Measurements from ENCODE around the gene SIPA1L3. TPM values are rescaled to one million over a fixed set of nuclear protein-coding genes. Genes with fewer than 3 reads are reported as not detected.
A peak's percentile ranks its signal among the peaks of the same experiment; 100 is the strongest.
"Not testable (repeated sequence)": the region's sequence is repeated elsewhere in the genome, so short reads cannot be mapped to it uniquely, and the experiment has no call there.

The SIPA1L3 gene
- total RNA-seq, 1 experiment from 2014 or later, result 36.0 TPM

DNA sequence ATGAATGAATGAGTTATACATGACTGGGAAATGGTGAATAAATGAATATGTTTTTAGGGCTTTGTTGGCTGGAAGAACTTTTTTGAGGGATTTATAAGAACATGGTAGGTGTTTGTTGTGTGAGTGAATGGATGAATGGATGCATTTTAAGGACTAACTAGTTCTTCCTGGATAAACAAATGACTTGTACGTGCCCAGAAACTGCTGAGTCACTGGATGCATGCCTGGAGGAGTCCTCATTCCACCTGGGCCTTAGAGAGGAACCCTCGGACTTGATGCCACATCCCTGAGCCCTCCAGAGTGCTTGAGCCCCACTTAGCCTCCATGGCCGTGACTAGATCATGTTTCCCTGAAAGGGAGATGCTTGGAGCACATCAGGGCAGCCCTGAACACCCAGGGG lies 163.6 kb downstream of the SIPA1L3 start:
- Mint-ChIP-seq H3K36me3 (ENCODE audit: insufficient read depth, unreplicated experiment) (no peaks in the 10 kb centered on the region), H3K27me3 (ENCODE audit: insufficient read depth, unreplicated experiment) (no peaks in the 10 kb centered on the region), H3K9me3 (ENCODE audit: unreplicated experiment) (no peaks in the 10 kb centered on the region), H3K27ac (ENCODE audit: low read depth, unreplicated experiment) (peak overlapping the region; percentile 2), H3K4me3 (ENCODE audit: unreplicated experiment) (no peak overlapping the region), H3K4me1 (ENCODE audit: insufficient read depth, unreplicated experiment) (peaks cover 8% of the 10 kb centered on the region)
- TF ChIP-seq, protein P1, sequence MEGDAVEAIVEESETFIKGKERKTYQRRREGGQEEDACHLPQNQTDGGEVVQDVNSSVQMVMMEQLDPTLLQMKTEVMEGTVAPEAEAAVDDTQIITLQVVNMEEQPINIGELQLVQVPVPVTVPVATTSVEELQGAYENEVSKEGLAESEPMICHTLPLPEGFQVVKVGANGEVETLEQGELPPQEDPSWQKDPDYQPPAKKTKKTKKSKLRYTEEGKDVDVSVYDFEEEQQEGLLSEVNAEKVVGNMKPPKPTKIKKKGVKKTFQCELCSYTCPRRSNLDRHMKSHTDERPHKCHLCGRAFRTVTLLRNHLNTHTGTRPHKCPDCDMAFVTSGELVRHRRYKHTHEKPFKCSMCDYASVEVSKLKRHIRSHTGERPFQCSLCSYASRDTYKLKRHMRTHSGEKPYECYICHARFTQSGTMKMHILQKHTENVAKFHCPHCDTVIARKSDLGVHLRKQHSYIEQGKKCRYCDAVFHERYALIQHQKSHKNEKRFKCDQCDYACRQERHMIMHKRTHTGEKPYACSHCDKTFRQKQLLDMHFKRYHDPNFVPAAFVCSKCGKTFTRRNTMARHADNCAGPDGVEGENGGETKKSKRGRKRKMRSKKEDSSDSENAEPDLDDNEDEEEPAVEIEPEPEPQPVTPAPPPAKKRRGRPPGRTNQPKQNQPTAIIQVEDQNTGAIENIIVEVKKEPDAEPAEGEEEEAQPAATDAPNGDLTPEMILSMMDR (IDR thresholded peaks at IDR 0.05; ENCODE audit: unreplicated experiment), result no peak
- POLR2A ChIA-PET, result no interaction called here
- DNase-seq (ENCODE audit: unreplicated experiment), result peak; percentile 55
- intact Hi-C loops (cut with micrococcal nuclease), result no loop called here
- CTCF ChIA-PET, result no interaction called here
- no TSS peak for BruUV-seq (replicated peaks)

DNA sequence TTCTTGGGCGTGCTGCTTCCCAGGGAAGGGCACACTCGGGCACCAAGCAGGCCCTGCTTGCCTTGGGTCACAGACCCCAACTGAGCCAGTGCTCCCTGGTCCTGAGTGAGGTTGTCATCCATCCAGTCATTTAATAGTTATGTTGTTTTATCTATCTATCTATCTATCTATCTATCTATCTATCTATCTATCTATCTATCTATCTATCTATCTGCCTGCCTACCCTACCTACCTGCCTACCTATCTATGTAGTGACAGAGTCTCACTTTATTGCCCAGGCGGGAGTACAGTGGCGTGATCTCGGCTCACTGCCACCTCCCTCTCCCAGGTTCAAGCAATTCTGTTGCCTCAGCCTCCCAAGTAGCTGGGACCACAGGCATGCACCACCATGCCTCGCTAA lies 164.0 kb downstream of the SIPA1L3 start:
- H3K4me3 Mint-ChIP-seq (ENCODE audit: unreplicated experiment); H3K36me3 Mint-ChIP-seq (ENCODE audit: insufficient read depth, unreplicated experiment); POLR2A ChIA-PET; CTCF ChIA-PET; H3K4me1 Mint-ChIP-seq (ENCODE audit: insufficient read depth, unreplicated experiment); H3K27ac Mint-ChIP-seq (ENCODE audit: low read depth, unreplicated experiment); H3K9me3 Mint-ChIP-seq (ENCODE audit: unreplicated experiment); DNase-seq (ENCODE audit: unreplicated experiment); BruUV-seq (replicated peaks); H3K27me3 Mint-ChIP-seq (ENCODE audit: insufficient read depth, unreplicated experiment); intact Hi-C loops (cut with micrococcal nuclease): not testable (repeated sequence)

DNA sequence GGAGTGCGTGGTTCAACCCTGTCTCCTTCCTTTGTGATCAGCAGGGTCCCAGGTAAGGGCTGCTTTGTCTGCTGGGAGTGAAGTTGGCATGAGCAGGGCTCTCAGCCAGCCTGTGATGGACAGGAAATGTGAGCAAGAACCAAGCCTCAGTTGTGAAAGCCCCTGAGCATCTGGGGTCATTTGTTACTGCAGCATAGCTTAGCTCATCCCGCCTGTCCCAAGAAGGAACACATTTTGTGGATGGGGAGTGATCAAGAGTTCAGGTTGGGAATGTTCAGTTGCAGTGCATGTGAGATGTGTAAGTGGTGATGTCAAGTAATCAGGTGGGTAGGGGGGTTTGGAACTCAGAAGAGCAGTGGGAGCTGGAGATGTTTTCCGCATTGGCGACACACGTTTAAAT lies 164.6 kb downstream of the SIPA1L3 start:
- Mint-ChIP-seq H3K27me3 (ENCODE audit: insufficient read depth, unreplicated experiment) (no peaks in the 10 kb centered on the region), H3K4me1 (ENCODE audit: insufficient read depth, unreplicated experiment) (peaks cover 8% of the 10 kb centered on the region), H3K4me3 (ENCODE audit: unreplicated experiment) (no peak overlapping the region), H3K9me3 (ENCODE audit: unreplicated experiment) (no peaks in the 10 kb centered on the region), H3K36me3 (ENCODE audit: insufficient read depth, unreplicated experiment) (no peaks in the 10 kb centered on the region), H3K27ac (ENCODE audit: low read depth, unreplicated experiment) (no peak overlapping the region)
- TF ChIP-seq, protein P1 (IDR thresholded peaks at IDR 0.05; ENCODE audit: unreplicated experiment), result no peak
- DNase-seq (ENCODE audit: unreplicated experiment), result no peak
- CTCF ChIA-PET, result interaction anchor here (0.5 kb wide), 1 partner anchor 385 kb away, joined by 3 read pairs; no protein-coding TSS in a partner anchor
- POLR2A ChIA-PET, result no interaction called here
- BruUV-seq (replicated peaks), result no TSS peak
- intact Hi-C loops (cut with micrococcal nuclease), result no loop called here

DNA sequence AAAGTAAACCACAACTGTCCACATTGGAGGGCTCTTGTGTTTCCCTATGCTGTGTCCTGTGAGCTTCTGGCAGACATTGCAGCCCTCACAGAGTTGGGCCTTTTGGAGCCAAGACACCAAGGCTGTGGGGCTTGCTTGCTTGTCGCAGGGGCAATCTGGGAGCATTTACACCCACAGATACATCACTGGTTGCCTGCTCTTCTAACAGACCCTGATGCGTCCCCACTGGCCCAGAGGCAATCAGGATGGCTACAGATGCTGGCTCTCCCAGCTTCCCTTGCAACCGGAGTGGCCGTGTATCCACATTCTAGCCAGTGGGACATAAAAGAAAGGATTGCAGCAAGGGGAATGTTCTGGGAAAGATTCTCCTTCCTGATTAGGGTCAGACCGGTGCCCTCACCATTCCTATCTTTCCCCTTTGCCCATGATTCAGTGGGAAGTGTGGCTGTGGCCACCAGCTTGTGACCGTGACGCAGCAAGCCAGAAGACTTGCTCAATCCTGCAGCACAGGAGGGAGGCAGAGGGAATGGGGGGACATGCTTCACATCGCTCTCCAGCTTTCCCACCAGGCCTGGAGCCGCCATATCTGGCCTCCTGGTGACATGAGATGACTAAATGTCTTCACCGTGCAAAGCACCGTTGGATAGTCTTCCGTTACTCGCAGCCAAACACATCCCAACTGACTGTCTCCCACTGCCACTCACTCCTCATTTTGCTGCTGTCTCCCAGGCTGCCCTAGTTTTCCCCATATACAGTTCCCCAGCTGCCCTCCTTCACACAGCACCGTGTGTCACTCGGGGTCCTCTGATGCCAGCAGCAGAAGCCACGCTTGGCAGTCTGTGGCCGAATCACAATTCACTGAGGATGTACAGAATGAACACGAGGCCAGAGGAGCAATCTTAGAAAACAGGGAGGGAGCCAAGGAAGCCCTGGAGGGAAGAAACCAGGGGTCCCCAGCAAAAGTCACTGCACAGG lies 166.1 kb downstream of the SIPA1L3 start:
- no TSS peak for BruUV-seq (replicated peaks)
- POLR2A ChIA-PET, result no interaction called here
- Mint-ChIP-seq H3K9me3 (ENCODE audit: unreplicated experiment) (no peaks in the 10 kb centered on the region), H3K27me3 (ENCODE audit: insufficient read depth, unreplicated experiment) (no peaks in the 10 kb centered on the region), H3K27ac (ENCODE audit: low read depth, unreplicated experiment) (no peak overlapping the region), H3K4me3 (ENCODE audit: unreplicated experiment) (no peak overlapping the region), H3K36me3 (ENCODE audit: insufficient read depth, unreplicated experiment) (no peaks in the 10 kb centered on the region), H3K4me1 (ENCODE audit: insufficient read depth, unreplicated experiment) (peaks cover 8% of the 10 kb centered on the region)
- intact Hi-C loops (cut with micrococcal nuclease), result no loop called here
- DNase-seq (ENCODE audit: unreplicated experiment), result no peak
- TF ChIP-seq, protein P1 (IDR thresholded peaks at IDR 0.05; ENCODE audit: unreplicated experiment), result no peak
- CTCF ChIA-PET, result interaction anchor here (0.7 kb wide), 1 partner anchor 18 kb away, joined by 3 read pairs; no protein-coding TSS in a partner anchor
